Ishikawa (cell line): Measurements from ENCODE around the gene ILKAP.

ENCODE experiments used
- CEBPB ChIP-seq: IDR thresholded peaks from 2 replicates; pipeline ENCODE4 v1.6.1; 2012
- CREB1 ChIP-seq: IDR thresholded peaks from 2 replicates; pipeline ENCODE4 v1.6.1; 2012; ENCODE audit warnings: low read depth
- EGR1 ChIP-seq: IDR thresholded peaks from 2 replicates; pipeline ENCODE4 v1.6.1; 2012
- EP300 ChIP-seq: IDR thresholded peaks from 2 replicates; pipeline ENCODE4 v1.6.1; 2012; ENCODE audit warnings: borderline replicate concordance
- MAX ChIP-seq: IDR thresholded peaks from 2 replicates; pipeline ENCODE4 v1.6.1; 2012
- NFIC ChIP-seq: IDR thresholded peaks from 2 replicates; pipeline ENCODE4 v1.6.1; 2012
- RAD21 ChIP-seq: IDR thresholded peaks from 2 replicates; pipeline ENCODE4 v1.6.1; 2012; ENCODE audit warnings: low read depth
- REST ChIP-seq: IDR thresholded peaks from 2 replicates; pipeline ENCODE4 v1.6.1; 2012; ENCODE audit warnings: low read depth, mild to moderate bottlenecking
- TAF1 ChIP-seq: IDR thresholded peaks from 2 replicates; pipeline ENCODE4 v1.6.1; 2012; ENCODE audit warnings: low read depth, mild to moderate bottlenecking
- TEAD4 ChIP-seq: IDR thresholded peaks from 2 replicates; pipeline ENCODE4 v1.6.1; 2012
- USF1 ChIP-seq: IDR thresholded peaks from 2 replicates; pipeline ENCODE4 v1.6.1; 2012
- YY1 ChIP-seq: IDR thresholded peaks from 2 replicates; pipeline ENCODE4 v1.6.1; 2012; ENCODE audit warnings: low read depth
- ZBTB7A ChIP-seq: IDR thresholded peaks from 2 replicates; pipeline ENCODE4 v1.6.1; 2012; ENCODE audit warnings: low read depth

Gene ILKAP

GRCh38 chr2:238160206-238161129 is 43.0 kb downstream of the ILKAP start:
- no peak for TF ChIP-seq NFIC
- no peak for TF ChIP-seq ZBTB7A
- peak; percentile 19; the same call in 1 of the 2 replicates for TF ChIP-seq RAD21

- TF ChIP-seq TAF1 (no peak), RAD21 (0 out of 2 replicates have a peak, but pooled peaks have one; percentile 5), YY1 (no peak), TEAD4 (no peak), CREB1 (no peak), EP300 (no peak), MAX (no peak), ZBTB7A (peak; percentile 60; the same call in 1 of the 2 replicates), CEBPB (no peak), REST (no peak)
Measured at GRCh38 chr2:238159661-238160205, 43.8 kb downstream of the ILKAP start.

- no peak for TF ChIP-seq EGR1
- no peak for TF ChIP-seq EP300
- no peak for TF ChIP-seq USF1
- TF ChIP-seq TAF1, result 0 out of 2 replicates have a peak, but pooled peaks have one; percentile 29
- no peak for TF ChIP-seq CEBPB
Measured at GRCh38 chr2:238159071-238159539, 44.4 kb downstream of the ILKAP start.

GRCh38 chr2:238158509-238159070 is 44.9 kb downstream of the ILKAP start, which contains the start of gene ERFE:
Gene ERFE, plus strand, starts transcription at chr2:238158970. Its CDS starts 38 bp downstream, at chr2:238159008.
- TF ChIP-seq ZBTB7A (peak; percentile 85), REST (no peak), USF1 (no peak), TAF1 (peak; percentile 20; the same call in 1 of the 2 replicates), MAX (peak; percentile 55)

- TF ChIP-seq REST (no peak), TAF1 (0 out of 2 replicates have a peak, but pooled peaks have one; percentile 10)
Measured at GRCh38 chr2:238158018-238158508, 45.4 kb downstream of the ILKAP start.
